Fibroblast of skin of back (primary cell): Measurements from ENCODE around the gene PPDPF.
"Not testable (repeated sequence)": the region's sequence is repeated elsewhere in the genome, so short reads cannot be mapped to it uniquely, and the experiment has no call there.

Experiments
- DNase-seq: peaks from one replicate; pipeline ENCODE4 v3.0.0-alpha.2; 2013

PPDPF gene

DNA sequence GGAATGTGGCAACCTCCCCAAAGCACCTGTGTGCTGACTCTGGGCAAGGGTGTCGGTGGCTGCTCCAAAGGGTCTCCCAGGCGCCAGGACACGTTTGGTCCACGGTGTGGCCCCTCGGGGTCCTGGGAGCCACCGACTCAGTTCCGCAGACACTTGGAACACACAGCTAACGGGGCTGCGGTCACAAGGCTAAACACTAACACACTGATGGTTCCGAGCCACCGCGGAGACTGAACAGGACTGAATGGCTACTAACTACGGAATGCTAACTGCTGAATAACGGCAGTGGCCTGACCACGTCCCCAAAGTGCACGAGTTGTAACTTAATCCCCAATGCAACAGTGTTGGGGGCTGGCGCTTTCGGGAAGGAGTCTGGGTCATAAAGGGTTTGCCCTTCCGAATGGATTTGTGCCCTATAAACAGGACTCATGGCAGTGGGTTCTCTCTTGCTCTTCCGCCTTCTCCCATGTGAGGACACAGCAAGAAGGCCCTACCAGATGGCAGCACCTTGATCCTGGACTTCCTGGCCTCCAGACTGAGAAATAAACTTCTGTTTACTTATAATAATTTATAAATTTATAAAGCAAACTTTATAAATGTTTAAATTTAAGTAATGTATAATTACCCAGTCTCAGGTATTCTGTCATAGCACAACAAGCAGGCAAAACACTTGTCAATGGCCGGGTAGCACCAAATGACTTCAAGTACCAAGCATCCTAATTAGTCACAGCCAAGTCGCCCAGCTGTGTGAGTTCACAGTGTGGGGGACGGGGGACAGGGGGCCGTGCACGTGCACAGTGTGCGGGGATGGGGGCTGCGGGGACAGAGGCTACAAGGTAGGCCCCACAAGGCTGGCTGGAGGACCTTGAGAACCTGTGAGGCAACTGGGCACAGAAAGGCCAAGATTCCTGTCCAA is 19.4 kb upstream of the PPDPF start:
- no peak for DNase-seq

DNA sequence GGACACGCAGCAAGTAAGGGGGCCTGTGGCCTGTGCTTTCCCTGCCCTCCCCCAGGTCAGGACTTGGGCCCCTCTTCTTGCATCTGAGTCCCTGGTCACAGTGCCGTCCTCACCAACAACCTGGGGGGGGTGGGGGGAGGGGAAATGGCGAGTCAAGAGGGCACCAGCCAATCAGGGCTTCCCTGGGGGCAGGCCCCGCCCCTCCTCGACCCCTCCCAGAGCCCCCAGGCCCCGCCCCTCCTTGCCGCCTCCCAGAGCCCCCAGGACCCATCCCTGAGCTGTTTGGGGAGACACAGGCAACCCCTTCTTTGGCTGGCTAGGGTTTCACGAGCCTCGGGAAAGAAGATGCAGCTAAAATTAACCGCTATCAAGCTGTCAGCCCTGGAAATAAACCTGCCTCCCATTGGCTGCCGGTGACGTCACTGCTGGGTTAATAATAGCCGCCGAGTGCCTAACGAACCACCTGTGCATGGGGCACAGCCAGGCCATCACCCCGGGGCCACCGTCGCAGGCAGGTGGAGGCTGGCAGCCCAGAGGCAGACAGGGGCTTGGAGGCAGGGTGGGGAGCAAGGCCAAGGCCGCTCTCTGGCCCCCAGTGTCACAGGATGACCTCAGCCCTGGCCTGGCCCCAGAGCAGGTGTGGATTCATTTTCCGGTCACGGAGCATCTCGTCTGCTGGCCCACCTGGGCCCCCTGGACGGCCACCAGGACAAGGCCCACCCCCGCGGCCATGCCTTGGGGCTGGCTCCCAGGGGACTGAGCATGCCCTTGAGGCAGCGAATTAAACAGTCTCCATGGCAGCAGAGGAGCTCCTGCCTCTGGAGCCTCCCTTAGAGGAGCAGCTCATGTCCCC is 18.5 kb upstream of the PPDPF start:
- peak; percentile 21 for DNase-seq

DNA sequence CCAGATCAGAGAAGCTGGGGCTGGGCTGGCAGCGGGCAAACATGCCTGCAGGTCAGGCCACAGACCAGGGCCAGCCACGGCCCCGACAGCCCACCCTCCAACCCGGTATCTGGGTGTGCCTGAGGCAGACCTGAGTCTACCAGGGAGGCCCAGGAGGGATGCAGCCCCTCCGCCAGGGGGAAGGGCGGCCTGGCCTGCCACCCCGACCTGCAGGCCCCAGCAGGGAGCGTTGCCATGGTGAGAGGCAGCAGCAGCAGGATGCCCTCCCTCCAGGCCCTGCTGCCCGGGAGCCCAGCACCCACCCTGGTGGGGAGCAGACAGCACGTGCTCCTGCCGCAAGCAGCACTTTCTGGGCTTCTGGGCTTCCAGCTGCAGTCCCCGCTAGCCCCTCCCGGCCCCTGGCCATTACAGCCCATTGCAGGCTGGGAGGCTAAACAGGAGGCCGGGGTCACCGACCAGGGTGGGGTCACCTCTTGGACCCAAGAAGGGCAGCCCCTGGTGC is 17.8 kb upstream of the PPDPF start:
- no peak for DNase-seq

DNA sequence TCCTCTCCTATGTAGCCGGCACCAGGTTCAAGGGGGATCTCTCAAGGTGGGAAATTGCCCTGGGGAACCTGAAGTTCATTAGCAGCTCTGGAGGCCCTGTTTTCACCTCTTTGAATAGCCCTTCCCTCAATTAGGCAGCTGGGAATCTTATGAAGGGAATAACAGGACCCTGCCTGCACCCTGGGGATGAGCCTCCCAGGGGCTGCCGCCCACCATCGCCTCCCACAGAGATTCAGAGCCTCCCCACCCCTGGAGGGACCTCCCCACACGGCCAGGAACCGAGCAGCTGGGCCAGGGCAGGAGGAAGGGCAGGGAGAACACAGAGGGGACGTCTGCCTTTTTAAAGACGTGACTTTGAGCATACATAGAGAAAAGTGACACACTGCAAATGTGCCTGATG is 17.0 kb upstream of the PPDPF start:
- DNase-seq = no peak

DNA sequence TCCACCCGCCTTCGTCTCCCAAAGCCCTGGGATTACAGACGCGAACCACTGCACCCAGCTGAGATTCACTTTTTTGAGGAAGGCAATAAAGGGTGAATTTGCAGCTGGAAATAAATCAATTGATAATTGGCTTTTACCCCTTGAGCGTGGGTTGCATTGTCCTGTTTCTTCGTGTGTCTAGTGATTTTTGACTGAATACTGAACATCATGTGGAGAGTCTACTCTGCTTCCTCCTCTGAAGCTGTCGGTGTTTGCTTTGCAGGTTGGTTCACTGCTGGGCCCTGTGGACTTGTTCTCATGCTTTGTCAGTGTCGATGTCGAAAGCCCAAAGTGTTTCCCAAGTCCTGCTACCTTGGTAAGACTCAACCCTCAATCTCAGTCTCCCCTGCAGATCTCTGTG is 15.9 kb upstream of the PPDPF start:
- DNase-seq = no peak

DNA sequence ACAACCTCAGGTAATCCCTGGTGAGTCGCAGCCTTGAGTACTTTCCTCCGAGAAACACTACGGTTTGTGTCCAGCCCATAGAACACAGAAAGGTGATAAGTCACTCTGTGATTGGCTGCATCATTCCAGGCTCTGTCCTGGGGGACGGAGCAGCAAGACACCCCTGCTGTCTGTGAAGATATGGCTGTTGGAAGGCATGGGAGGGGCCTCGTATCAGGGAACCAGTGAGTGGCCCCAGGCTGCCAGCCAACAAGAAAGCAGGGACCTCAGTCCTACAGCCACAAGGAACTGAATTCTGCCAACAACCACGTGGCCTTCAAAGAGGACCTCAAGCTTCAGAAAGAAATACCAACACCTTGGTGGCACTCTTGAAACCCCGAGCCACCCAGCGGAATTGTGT is 15.3 kb upstream of the PPDPF start:
- no peak for DNase-seq

DNA sequence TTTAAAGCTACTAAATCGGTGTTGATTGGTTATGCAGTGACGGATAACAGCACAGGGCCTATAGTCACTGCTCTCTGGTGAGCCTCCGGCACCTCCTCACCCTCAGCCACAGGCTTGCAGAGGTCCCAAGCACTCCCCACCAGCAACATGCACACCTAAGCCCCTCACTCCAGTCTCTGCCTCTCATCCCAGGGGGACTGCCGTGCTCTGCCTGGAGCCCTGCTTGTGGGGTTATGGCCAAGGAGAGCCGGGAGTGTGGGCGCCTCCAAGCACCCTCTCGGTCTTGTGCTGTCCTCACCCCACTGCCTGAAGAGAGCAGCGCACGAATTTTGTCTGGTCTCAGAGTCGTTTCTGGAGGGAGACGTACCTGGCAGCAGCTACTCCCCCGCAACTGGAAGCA is 14.8 kb upstream of the PPDPF start:
- no peak for DNase-seq

DNA sequence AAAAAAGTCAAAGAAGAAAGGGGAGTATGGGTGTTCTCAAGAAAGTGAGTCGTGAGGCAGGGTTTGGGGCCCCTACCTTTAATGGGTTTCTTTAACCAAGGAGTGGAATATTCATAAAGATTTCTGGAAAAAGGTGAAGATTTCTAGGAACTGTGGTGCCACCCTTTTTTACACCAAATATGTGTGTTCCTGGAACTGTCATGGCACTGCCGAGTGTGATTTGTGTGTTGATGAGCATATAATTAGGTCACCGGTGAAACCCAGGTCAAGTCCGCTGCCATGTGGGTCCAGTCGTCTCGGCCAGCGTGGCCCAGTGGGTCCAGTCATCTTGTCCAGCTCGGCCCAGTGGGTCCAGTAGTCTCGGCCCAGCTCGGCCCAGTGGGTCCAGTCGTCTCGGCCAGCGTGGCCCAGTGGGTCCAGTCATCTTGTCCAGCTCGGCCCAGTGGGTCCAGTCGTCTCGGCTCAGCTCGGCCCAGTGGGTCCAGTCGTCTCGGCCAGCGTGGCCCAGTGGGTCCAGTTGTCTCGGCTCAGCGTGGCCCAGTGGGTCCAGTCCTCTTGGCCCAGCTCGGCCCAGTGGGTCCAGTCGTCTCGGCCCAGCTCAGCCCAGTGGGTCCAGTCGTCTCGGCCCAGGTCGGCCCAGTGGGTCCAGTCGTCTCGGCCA is 13.4 kb upstream of the PPDPF start:
- no peak for DNase-seq

DNA sequence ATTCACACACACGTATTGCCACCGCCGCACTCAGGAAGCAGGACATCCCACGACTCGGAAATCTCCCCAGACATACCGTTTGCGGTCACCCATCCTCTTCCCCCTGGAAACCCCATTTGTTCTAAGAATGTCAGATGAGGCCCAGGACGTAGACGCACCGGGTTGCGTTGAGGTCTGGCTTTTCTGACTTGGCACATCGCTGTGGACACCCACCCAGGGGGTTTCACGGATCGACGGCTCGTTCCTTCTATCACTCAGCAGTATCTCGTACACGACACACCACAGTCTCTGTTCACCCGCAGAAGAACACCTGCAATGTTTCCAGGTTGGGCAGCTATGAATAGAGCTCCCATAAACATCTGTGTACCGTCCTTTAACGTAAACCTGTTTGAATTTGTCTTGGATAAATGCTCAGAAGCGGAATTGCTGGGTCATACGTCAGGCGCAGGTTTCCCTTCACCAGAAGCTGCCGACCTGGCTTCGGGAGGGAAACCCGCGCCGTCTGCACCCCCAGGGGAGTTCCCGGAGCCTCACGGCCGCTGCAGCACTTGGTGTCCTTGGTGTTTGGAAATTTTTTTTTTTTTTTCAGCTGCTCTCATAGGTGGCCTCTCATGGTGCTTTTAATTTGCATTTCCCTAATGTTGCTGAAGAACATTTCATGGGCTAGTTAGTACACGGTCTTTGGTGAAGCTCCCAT is 12.3 kb upstream of the PPDPF start:
- DNase-seq = no peak

DNA sequence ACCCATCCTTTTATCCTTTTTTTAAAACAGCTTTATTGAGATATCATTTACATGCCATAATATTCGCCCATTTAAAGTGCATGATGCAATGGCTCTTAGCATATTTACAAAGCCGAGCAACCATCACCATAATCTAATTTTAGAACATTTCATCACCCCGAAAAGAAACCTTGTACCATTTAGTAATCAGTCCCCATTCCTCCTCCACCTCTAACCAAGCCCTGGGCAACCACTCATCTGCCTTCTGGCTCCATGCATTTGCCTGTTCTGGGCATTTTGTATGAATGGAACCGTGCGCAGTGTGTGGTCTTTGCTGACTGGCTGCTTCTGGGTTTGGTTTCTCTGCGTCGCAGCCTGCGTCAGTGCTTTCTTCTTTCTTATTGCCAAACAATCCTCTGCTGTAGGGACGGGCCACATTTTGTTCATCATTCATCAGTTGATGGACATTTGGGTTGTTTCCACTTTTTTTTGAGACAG is 11.4 kb upstream of the PPDPF start:
- no peak for DNase-seq

DNA sequence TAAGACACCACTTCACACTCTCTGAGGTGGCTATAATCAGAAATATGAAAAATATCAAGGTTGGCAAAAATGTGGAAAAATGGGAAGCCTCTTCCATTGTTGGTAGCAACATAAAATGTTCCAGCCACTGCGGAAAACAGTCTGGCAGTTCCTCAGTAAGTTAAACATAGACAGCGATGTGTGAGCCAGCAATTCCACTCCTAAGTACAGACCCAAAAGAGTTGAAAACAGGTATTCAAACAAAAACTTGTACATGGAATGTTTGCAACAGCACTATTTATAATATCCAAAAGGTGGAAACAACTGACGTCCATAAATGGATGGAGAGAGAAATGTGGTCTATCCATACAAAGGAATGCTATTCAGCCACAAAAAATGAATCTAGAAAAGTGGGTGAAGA is 7.4 kb upstream of the PPDPF start:
- DNase-seq = no peak

DNA sequence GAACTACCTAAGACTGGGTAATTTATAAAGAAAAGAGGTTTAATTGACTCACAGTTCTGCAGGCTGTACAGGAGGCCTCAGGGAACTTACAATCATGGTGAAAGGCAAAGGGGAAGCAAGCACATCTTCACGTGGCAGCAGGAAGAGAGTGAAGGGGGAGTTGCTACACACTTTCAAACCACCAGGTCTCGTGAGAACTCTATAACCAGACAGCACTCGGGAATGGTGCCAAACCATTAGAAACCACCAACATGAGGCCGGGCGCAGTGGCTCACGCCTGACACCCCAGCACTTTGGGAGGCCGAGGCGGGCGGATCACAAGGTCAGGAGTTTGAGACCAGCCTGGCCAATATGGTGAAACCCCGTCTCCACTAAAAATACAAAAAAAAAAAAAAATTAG is 6.0 kb upstream of the PPDPF start:
- not testable (repeated sequence) for DNase-seq

DNA sequence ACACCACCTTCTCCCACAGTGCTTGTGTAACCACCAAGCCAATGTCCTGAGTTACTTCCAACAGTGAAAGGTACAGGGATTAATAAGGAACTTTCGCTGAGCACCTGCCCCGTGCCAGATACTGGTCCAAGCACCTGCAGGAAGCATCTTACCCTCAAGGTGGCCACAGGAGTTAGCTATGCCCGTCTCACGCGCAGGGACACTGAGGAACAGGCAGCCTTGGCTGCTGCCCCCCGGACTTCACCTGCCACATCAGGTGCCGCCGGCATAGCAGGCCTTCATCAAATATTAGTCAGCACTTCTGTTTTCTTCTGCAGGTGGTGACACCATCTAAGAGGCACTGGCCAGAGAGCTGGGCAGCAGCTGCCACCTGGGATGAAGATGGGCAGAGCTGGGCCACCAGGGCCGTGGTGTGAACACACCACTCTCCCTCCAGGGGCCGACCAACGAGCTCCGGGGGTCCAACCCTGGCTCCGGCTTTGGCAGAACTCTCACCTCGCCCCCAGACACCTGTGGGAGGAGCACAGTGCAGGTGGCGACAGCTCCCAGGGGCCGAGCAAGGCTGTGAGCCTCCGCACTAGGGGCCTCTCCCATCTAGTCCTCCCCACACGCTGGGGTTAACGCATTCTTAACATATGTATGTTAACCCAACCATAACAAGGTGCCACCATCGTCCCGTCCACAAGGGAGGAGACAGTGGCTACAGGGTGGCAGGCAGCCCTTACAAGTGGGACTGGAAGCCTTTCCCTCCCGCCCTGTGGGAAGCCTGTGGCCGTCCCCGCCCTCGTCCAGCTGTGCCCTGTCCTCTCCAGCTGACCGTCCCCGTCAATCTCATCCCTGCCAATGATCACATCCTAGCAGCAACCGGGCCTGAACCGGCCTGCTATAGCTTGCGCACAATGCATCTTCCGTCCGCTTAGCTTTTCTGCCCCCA is 2.9 kb upstream of the PPDPF start:
- DNase-seq = no peak

DNA sequence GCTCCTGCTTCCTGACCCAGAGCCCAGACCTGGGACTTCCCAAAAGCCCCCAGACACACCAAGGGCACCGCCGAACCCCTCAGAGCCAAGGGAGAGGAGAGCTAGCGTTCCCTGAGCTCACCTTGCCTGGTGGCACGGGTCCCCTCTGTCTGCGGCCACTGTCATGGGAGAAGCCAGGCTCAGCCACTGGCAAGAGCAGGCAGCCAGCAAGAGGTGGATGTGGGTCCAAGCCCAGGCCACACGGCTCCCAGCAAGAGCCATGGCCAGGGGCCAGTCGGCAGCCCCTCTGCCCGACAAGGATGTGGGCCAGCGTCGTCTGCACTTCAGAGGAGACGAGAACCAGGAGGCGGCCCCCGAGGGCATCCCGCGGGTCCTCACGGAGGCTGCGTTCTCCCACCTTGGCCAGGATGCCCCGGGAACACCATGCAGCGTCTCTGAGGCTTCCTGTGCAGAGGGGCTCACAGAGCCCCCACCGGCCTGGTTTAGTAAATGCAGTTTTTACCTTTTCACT is 2.2 kb upstream of the PPDPF start:
- DNase-seq = no peak

DNA sequence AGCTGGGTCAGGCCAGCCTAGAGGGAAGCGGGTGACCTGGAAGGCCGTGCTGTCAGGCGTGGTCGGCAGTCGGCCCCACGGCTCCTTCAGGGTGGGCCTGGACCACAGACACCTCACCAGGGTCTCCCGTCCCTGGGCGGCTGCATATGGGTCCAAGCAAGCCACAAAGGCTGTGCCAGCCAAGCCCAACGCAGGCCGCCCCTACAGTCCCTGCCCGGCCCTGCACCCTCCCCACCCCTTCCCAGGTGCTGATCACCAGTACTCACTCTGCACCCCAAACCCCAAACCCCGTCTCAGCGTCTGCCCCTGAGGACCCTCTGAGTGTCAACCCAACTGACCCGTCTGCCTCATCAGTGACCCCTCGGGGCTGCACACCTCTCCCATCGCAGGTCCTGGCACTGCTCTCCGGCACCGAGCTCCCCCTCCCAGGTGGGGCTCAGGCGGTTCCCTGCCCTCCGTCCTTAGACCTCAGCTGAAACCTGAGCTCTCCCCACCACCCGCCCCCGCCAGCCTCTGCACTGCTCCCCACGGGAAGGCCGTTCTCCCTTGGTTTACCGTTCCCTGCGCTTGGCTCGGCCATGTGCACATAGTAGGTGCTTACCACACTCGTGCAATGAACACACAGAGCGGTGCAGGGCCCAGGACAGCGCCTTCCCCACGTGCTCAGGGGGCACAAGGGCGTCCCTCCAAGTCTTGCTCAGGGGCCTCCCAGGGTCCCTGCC is 1.5 kb upstream of the PPDPF start:
- no peak for DNase-seq

DNA sequence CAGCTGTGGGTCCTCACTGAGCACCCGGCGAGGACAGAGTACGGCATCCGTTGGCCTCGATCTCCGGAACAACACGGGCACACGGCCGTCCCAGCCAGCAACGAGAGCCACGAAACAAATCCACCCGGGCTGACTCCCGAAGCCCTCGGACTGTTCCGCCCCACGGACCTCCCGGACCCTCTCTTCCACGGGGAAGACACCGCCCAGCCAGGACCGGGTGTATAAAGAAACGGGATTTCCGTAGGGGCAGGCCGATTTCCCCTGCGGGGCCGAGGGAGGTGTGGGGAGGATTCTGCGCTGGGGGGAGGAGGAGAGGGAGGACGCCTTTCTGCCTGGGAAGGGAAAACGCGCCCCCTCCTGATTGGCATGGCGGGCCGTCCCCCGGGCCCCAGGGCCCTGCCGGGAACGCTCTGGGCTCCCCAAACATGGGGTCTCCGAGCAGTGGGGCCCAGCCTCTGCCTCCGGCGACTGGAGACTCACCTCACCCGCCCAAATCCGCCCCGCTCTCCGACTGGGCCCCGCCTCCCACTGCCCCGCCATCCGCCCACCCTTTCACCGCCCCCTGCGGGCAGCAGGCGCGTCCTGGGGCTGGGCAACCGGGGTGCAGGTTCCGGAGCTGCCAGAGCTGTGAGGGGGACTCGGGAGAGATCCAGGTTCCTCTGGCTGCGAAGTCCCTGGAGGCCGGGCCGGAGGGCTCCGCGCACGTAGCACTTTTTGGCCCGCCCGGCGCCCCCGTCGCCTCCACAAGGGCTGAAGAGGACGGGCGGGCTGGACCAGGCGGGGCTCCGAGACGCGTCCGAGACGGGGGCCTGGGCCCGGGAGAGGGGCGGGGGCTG is 679 bp upstream of the PPDPF start:
- DNase-seq = peak; percentile 59

DNA sequence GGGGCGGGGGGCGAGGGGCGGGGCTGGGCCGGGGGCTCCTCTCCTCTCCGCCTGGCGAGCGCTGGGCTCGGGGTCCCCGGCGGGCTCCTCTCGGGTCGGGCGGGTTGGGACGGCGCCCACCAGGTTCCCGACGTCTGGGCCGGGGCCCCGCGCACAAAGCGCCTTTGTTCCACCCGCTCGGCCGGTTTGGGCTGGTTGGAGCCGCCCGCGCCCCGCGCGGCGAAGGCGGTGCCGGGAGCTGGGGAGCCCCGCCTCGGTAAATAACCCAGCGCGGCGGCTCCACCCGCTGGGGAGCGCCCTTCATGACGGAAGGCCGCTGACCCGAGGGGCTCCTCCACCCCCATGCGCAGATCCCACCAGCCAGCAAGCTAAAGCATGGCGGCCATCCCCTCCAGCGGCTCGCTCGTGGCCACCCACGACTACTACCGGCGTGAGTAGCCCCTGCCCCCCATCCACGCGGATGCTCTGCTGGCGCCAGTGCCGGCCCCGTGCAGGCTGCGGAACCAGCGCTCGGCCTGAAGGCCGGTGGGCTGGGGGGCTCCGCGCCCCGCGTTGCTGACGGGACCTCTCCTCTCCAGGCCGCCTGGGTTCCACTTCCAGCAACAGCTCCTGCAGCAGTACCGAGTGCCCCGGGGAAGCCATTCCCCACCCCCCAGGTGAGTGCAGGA is 503 bp downstream of the PPDPF start:
- peak; percentile 72 for DNase-seq

DNA sequence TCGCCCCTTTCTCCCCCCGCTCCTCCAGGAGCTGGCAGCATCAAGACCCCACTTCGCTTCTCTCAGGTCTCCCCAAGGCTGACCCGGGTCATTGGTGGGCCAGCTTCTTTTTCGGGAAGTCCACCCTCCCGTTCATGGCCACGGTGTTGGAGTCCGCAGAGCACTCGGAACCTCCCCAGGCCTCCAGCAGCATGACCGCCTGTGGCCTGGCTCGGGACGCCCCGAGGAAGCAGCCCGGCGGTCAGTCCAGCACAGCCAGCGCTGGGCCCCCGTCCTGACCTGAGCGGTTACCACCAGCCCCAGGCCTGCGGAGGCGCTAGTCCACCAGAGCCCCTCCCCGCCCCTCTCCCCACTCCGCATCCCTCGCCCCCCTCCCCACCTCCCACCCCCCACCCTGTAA is 1.0 kb downstream of the PPDPF start:
- DNase-seq = no peak
